Measurements from ENCODE around the gene GPATCH4. TPM values are rescaled to one million over a fixed set of nuclear protein-coding genes. Genes with fewer than 3 reads are reported as not detected.

Gene GPATCH4
- 39.4 TPM for total RNA-seq (2021; ENCODE audit: unreplicated experiment)
- 24.9 and 33.0 TPM in 2 replicates for polyA plus RNA-seq (2012)
- Bru-seq, nascent RNA, result percentile 95 among the genes with signal in this experiment
- percentile 86 among the genes with signal in this experiment for BruChase-seq, experiment 1, labeled RNA remaining after a 6-hour chase
- percentile 92 among the genes with signal in this experiment for BruChase-seq, experiment 2, labeled RNA remaining after a 2-hour chase
- long read RNA-seq, transcript GPATCH4-201 (8 exons, 1,972 nt), result major isoform, 50 of 70 reads
- long read RNA-seq, partial matches to known transcripts, result 4 of 70 reads
- long read RNA-seq, other reads (novel, unspliced or antisense), result 16 of 70 reads

DNA sequence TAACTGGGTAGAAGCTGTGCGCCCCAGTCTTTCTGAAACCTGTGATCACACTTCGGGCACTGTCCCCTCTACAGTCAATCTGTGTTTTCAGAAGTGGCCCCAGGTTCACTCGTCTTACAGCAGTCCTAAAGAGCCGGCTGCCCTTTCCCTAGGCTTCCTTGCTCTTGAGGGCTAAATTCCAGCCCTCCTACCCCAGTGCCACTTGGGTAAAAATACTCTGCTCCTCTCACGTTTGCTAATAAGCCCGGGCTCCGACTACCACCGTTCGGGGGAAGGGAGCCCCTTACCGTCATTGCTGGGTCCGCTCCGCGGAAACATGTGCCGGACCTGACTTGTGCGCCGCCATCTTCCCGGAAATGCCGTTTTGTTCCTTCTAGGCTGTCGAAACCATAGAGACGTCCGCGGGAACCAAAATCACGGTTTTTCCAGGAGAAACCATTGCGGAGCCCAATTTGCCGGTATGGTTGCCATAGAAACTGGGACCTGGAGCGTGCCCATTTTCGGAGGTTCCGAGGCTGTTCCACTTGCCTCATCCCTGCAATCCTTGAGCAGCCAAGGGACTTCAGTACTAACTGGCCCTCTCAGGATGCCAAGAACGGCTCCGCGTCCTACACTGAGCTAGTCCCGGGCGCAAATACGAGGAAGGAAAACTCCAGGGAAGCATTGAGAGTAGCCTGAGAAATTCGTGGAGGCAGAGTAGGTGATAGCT lies at the start of gene GPATCH4:
GPATCH4 (minus strand) TSS at position 358 of the 709 bp plus-strand sequence.
- no peaks in the 10 kb centered on the region for H4K20me1 ChIP-seq (ENCODE audit: insufficient read depth)
- CTCF ChIA-PET, result interaction anchor here (1.7 kb wide), 1 partner anchor 8 kb away, joined by 7 read pairs; no protein-coding TSS in a partner anchor
- no peaks in the 10 kb centered on the region for H3K27me3 ChIP-seq (ENCODE audit: insufficient read depth, low read length)
- peak within 1 kb of the TSS; percentile 87 for H3K4me2 ChIP-seq (ENCODE audit: low read length)
- no TSS peak for BruUV-seq (replicated peaks)
- H3K36me3 ChIP-seq (ENCODE audit: control insufficient read depth in 1 of 2, insufficient read depth in 2 of 2, low read length in 2 of 2), result peaks cover 13 to 29% of the 10 kb centered on the region in 2 experiments; a peak in 3 of 4 replicates
- no peaks in the 10 kb centered on the region for H3K9me3 ChIP-seq (ENCODE audit: control insufficient read depth in 1 of 2, insufficient read depth in 1 of 2, low read depth in 1 of 2, low read length in 2 of 2)
- peak within 1 kb of the TSS; percentile 60 for H2AFZ ChIP-seq (ENCODE audit: low read depth, low read length, poor library complexity, severe bottlenecking)
- H3K79me2 ChIP-seq (ENCODE audit: insufficient read depth, low read length), result peaks cover 58% of the 10 kb centered on the region
- intact Hi-C loops (cut with micrococcal nuclease), result no loop called here
- H3K9me2 ChIP-seq (ENCODE audit: insufficient read depth), result no peaks in the 10 kb centered on the region
- DNase-seq (ENCODE audit: low read depth, low spot score), result peak; percentile 81
- peak within 1 kb of the TSS; percentile 70 to 88 for H3K4me3 ChIP-seq (replicated peaks in 1 of 2; ENCODE audit: low read depth in 1 of 2, low read length in 2 of 2)
- peak within 1 kb of the TSS; percentile 75 for H3K27ac ChIP-seq (ENCODE audit: low read depth, low read length)
- peaks cover 11 to 29% of the 10 kb centered on the region in 2 experiments for H3K4me1 ChIP-seq (ENCODE audit: control insufficient read depth in 1 of 2, insufficient read depth in 2 of 2, low read length in 2 of 2)
- RAD21 ChIA-PET (ENCODE audit: low non-redundant PET in 1 of 2, low total read pairs in 2 of 2, uncharacterized antibody in 2 of 2, unreplicated experiment in 2 of 2), result no interaction called here
- peak within 1 kb of the TSS; percentile 97 for H3K9ac ChIP-seq (ENCODE audit: low read length)
- peak; percentile 61 for ATAC-seq
- POLR2A ChIA-PET, result interaction anchor here (1.4 kb wide), 1 partner anchor 14 kb away, joined by 3 read pairs; no protein-coding TSS in a partner anchor
- TF ChIP-seq, protein P1, sequence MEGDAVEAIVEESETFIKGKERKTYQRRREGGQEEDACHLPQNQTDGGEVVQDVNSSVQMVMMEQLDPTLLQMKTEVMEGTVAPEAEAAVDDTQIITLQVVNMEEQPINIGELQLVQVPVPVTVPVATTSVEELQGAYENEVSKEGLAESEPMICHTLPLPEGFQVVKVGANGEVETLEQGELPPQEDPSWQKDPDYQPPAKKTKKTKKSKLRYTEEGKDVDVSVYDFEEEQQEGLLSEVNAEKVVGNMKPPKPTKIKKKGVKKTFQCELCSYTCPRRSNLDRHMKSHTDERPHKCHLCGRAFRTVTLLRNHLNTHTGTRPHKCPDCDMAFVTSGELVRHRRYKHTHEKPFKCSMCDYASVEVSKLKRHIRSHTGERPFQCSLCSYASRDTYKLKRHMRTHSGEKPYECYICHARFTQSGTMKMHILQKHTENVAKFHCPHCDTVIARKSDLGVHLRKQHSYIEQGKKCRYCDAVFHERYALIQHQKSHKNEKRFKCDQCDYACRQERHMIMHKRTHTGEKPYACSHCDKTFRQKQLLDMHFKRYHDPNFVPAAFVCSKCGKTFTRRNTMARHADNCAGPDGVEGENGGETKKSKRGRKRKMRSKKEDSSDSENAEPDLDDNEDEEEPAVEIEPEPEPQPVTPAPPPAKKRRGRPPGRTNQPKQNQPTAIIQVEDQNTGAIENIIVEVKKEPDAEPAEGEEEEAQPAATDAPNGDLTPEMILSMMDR (IDR thresholded peaks at IDR 0.05 in 2 of 3, conservative IDR thresholded peaks at IDR 0.05 in 1 of 3; ENCODE audit: borderline replicate concordance in 1 of 3, insufficient read depth in 1 of 3, low read depth in 2 of 3, low read length in 2 of 3), result no peak
- TF ChIP-seq POLR2A (IDR thresholded peaks at IDR 0.05; ENCODE audit: borderline replicate concordance, extremely low read depth, insufficient read depth, insufficient read length) (peak; percentile 52), ZFX (IDR thresholded peaks at IDR 0.05) (no peak), TCF7L2 (IDR thresholded peaks at IDR 0.05; ENCODE audit: borderline replicate concordance, extremely low read depth, insufficient read depth, insufficient read length) (no peak), SIN3A (IDR thresholded peaks at IDR 0.05; ENCODE audit: low read depth) (peak; percentile 100), ZBTB33 (IDR thresholded peaks at IDR 0.05; ENCODE audit: extremely low read depth, insufficient replicate concordance, low read length) (peak; percentile 65), EGR1 (IDR thresholded peaks at IDR 0.05; ENCODE audit: low read depth) (no peak), ELF1 (IDR thresholded peaks at IDR 0.05; ENCODE audit: borderline replicate concordance, low read depth) (peak; percentile 84; the same call in 1 of the 2 replicates), REST (IDR thresholded peaks at IDR 0.05; ENCODE audit: low read depth) (no peak), ZNF274 (IDR thresholded peaks at IDR 0.05; ENCODE audit: low read depth, low read length) (no peak), YY1 (IDR thresholded peaks at IDR 0.05; ENCODE audit: extremely low read depth, insufficient replicate concordance, low read depth, low read length) (peak; percentile 99), CEBPB (IDR thresholded peaks at IDR 0.05; ENCODE audit: low read depth) (no peak), CBX3 (IDR thresholded peaks at IDR 0.05; ENCODE audit: low read depth) (peak; percentile 40; the same call in 1 of the 2 replicates), FOSL1 (IDR thresholded peaks at IDR 0.05; ENCODE audit: low read depth) (no peak), EZH2phosphoT487 (IDR thresholded peaks at IDR 0.05; ENCODE audit: borderline replicate concordance) (no peak), RAD21 (IDR thresholded peaks at IDR 0.05; ENCODE audit: low read depth) (no peak)
- TF ChIP-seq, protein P2, sequence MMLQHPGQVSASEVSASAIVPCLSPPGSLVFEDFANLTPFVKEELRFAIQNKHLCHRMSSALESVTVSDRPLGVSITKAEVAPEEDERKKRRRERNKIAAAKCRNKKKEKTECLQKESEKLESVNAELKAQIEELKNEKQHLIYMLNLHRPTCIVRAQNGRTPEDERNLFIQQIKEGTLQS (IDR thresholded peaks at IDR 0.05), result no peak

Data from HCT116 (cell line).